GM12878 (cell line): ENCODE results near the gene PSRC1. TPM values are rescaled to one million over a fixed set of nuclear protein-coding genes. Genes with fewer than 3 reads are reported as not detected.

Experiments used
- ATAC-seq: fragments of 200-7000 bp; cut with Tn5 transposase; 3 replicates; pipeline ENCODE4 v1.9.1; 2020; ENCODE audit warnings: mild to moderate bottlenecking, moderate library complexity
- BruUV-seq: library from RNA; stranded (reverse); fragments of 400-500 nt; replicated peaks from 2 replicates; lab custom pipeline; 2021; lab: Mats Ljungman, UMichigan
- CTCF ChIA-PET: fragments of 300-600 bp; sonication (Branson Sonifier 250); formaldehyde crosslinking; extraction: SDS; loops from one replicate; lab custom pipeline; 2021; ENCODE audit warnings: inconsistent platforms; lab: Yijun Ruan, JAX
- POLR2A ChIA-PET: fragments of 350-600 bp; formaldehyde crosslinking; extraction: SDS; loops from one replicate; lab custom pipeline; 2021; ENCODE audit warnings: inconsistent platforms; lab: Charles Lee
- RAD21 ChIA-PET: fragments of 300-600 bp; sonication (Branson Sonifier 250); formaldehyde crosslinking; loops from one replicate; lab custom pipeline; 2023; ENCODE audit warnings: antibody characterized with exemption; ENCODE audit not compliant: unreplicated experiment; lab: Charles Lee
- SMC1A ChIA-PET: fragments of 300-600 bp; sonication (Branson Sonifier 250); formaldehyde crosslinking; loops from one replicate; lab custom pipeline; 2023; ENCODE audit not compliant: unreplicated experiment, uncharacterized antibody; lab: Charles Lee
- DNase-seq: peaks from one replicate; pipeline ENCODE4 v3.0.0-alpha.2; 2011; ENCODE audit warnings: low read depth, low spot score
- FAIRE-seq: peaks from 3 replicates; lab custom pipeline; 2011; peaks lifted over from hg19 to GRCh38; lab: Jason Lieb, UNC
- H2AFZ ChIP-seq: 2 replicates; pipeline ENCODE4 v1.6.0; 2011; ENCODE audit warnings: low read depth, low read length, control low read depth; ENCODE audit not compliant: control insufficient read depth
- H3K27ac ChIP-seq: 2 replicates; pipeline ENCODE4 v1.5.1; 2011; ENCODE audit warnings: control low read depth; ENCODE audit not compliant: control insufficient read depth, insufficient read depth
- H3K27me3 ChIP-seq, 2 experiments: replicated peaks in 1 of 2; 2 replicates each; pipeline versions ENCODE4 v1.6.0 to v1.6.1; 2011; ENCODE audit warnings: low read length in 1 of 2; ENCODE audit not compliant: control insufficient read depth in 2 of 2, insufficient read depth in 2 of 2
- H3K36me3 ChIP-seq, 2 experiments: 2 replicates each; pipeline ENCODE4 v1.5.1; 2011; ENCODE audit warnings: low read length in 1 of 2; ENCODE audit not compliant: control insufficient read depth in 2 of 2, insufficient read depth in 2 of 2
- H3K4me1 ChIP-seq: 2 replicates; pipeline ENCODE4 v1.6.1; 2011; ENCODE audit warnings: mild to moderate bottlenecking, low read length, moderate library complexity, mixed read lengths; ENCODE audit not compliant: control insufficient read depth, insufficient read depth
- H3K4me2 ChIP-seq: 2 replicates; pipeline ENCODE4 v1.6.0; 2011; ENCODE audit warnings: control low read depth; ENCODE audit not compliant: control insufficient read depth, insufficient read depth
- H3K4me3 ChIP-seq: fragments of 200-600 bp; sonication (generic); 2 replicates; pipeline ENCODE4 v1.5.1; 2016
- H3K79me2 ChIP-seq: 2 replicates; pipeline ENCODE4 v1.6.0; 2011; ENCODE audit warnings: low read length; ENCODE audit not compliant: control insufficient read depth, insufficient read depth
- H3K9ac ChIP-seq: 2 replicates; pipeline ENCODE4 v1.8.0; 2011; ENCODE audit warnings: low read length, control low read depth, mixed read lengths; ENCODE audit not compliant: control insufficient read depth, insufficient read depth
- H3K9me3 ChIP-seq: replicated peaks from 3 replicates; pipeline ENCODE4 v1.5.1; 2011; ENCODE audit warnings: mild to moderate bottlenecking, low read length; ENCODE audit not compliant: control insufficient read depth, insufficient read depth
- H4K20me1 ChIP-seq: 2 replicates; pipeline ENCODE4 v1.6.0; 2011; ENCODE audit not compliant: control insufficient read depth, insufficient read depth
- BCL3 ChIP-seq: IDR thresholded peaks from 2 replicates; pipeline ENCODE4 v1.6.1; 2011; ENCODE audit warnings: borderline replicate concordance, low read depth, mild to moderate bottlenecking, moderate library complexity, low read length; ENCODE audit not compliant: insufficient read depth, poor library complexity, severe bottlenecking
- CREB1 ChIP-seq: IDR thresholded peaks from 2 replicates; pipeline ENCODE4 v1.6.1; 2012; ENCODE audit warnings: low read depth, mild to moderate bottlenecking, inconsistent platforms
- CTCF ChIP-seq, 3 experiments: IDR thresholded peaks in 2 of 3; conservative IDR thresholded peaks in 1 of 3; 2 replicates each; pipeline ENCODE4 v1.5.1; 2011; ENCODE audit warnings: low read depth in 3 of 3, low read length in 3 of 3, mild to moderate bottlenecking in 3 of 3, control low read depth in 2 of 3, moderate library complexity in 2 of 3, inconsistent platforms in 1 of 3, mixed read lengths in 1 of 3; ENCODE audit not compliant: control insufficient read depth in 2 of 3, insufficient read depth in 1 of 3; ENCODE audit errors: extremely low read depth in 1 of 3
- FOS ChIP-seq: IDR thresholded peaks from 3 replicates; pipeline ENCODE4 v1.6.1; 2011; ENCODE audit warnings: borderline replicate concordance; ENCODE audit not compliant: insufficient read length; ENCODE audit errors: extremely low read depth
- IRF3 ChIP-seq: fragments of 450-650 bp; IDR thresholded peaks from 2 replicates; pipeline ENCODE4 v1.6.1; 2014; ENCODE audit warnings: mild to moderate bottlenecking
- NR2C2 ChIP-seq: IDR thresholded peaks from 2 replicates; pipeline ENCODE4 v1.6.1; 2011; ENCODE audit warnings: borderline replicate concordance, low read depth; ENCODE audit not compliant: control insufficient read depth, insufficient read length
- POU2F2 ChIP-seq: IDR thresholded peaks from 3 replicates; pipeline ENCODE4 v1.6.1; 2011; ENCODE audit warnings: low read depth, mild to moderate bottlenecking, low read length, borderline replicate concordance
- SIX5 ChIP-seq: IDR thresholded peaks from 2 replicates; pipeline ENCODE4 v1.6.1; 2011; ENCODE audit warnings: mild to moderate bottlenecking, low read depth, low read length, moderate library complexity; ENCODE audit not compliant: severe bottlenecking
- TCF12 ChIP-seq: IDR thresholded peaks from 2 replicates; pipeline ENCODE4 v1.6.1; 2011; ENCODE audit warnings: low read depth, mild to moderate bottlenecking, low read length
- ZSCAN29 ChIP-seq: fragments of 450-650 bp; IDR thresholded peaks from 2 replicates; pipeline ENCODE4 v1.6.1; 2017; ENCODE audit warnings: mild to moderate bottlenecking, moderate library complexity
- WGBS: methylation state at CpG from one replicate; pipeline ENCODE4 v1.1.6; 2016; ENCODE audit warnings: low lambda C conversion rate; ENCODE audit not compliant: insufficient replicate concordance, insufficient coverage; ENCODE audit errors: missing lambda C conversion rate; 5-methylcytosine and 5-hydroxymethylcytosine counted together
- in situ Hi-C: fragments of 300-500 bp; cut with MboI; formaldehyde crosslinking; loops from 9 replicates; pipeline ENCODE4 v1.14.3; 2018; ENCODE audit warnings: mixed read lengths
- intact Hi-C: fragments of 100-400 bp; cut with micrococcal nuclease; formaldehyde crosslinking; loops from one replicate; pipeline ENCODE4 v1.14.2; 2022; ENCODE audit not compliant: unreplicated experiment
- polyA plus RNA-seq, 11 experiments: library from polyadenylated mRNA; depleted of rRNA in 4 of 11; unstranded in 6 of 11; stranded (reverse) in 5 of 11; fragments of >200 nt; fragmentation: Nextera tagmentation in 4 of 11; fragmentation: Illumina TruSeq in 1 of 11; extraction: Ambion mirVana in 4 of 11; extraction: Trizol in 1 of 11; gene quantifications; 1 replicate in 1 of 11; 2 replicates in 10 of 11; pipeline versions ENCODE4 v1.2.1 to v1.2.3, GENCODE V29; 2011 to 2016; ENCODE audit warnings: inconsistent platforms in 2 of 11, missing spikeins in 2 of 11, low read depth in 1 of 11
- total RNA-seq, 4 experiments: library from RNA; depleted of rRNA in 3 of 4; stranded (reverse); fragments of >200 nt in 3 of 4; fragmentation: Illumina TruSeq in 1 of 4; extraction: Trizol in 1 of 4; gene quantifications; 2 replicates each; pipeline versions ENCODE4 v1.2.1 to v1.2.3, GENCODE V29; 2013 to 2021
- TF ChIP-seq, protein P1 (sequence below): IDR thresholded peaks from 2 replicates; pipeline ENCODE4 v1.6.1; 2012; ENCODE audit warnings: mild to moderate bottlenecking, low read depth, low read length
- TF ChIP-seq, protein P2 (sequence below): fragments of 450-650 bp; IDR thresholded peaks from 2 replicates; pipeline ENCODE4 v1.6.1; 2017; ENCODE audit warnings: mild to moderate bottlenecking, low read depth, inconsistent platforms; ENCODE audit not compliant: poor library complexity, severe bottlenecking

PSRC1 gene
- total and polyA plus RNA-seq, 10 of the 15 experiments (the other 5 are each of a cell fraction or from before 2014, with no cell fraction given): 1.2 to 11.8 (median 4.9) TPM

GRCh38 chr1:109306832-109307273, 23.9 kb upstream of the PSRC1 start, which contains the start of gene MYBPHL:
TSS of gene MYBPHL (minus strand) at chr1:109307011. CDS start at chr1:109306991, 20 bp downstream.
- no peak for FAIRE-seq
- Histone ChIP-seq H3K27me3 (no peaks in the 10 kb centered on the region; a peak in 3 of 4 replicates), H3K9me3 (no peaks in the 10 kb centered on the region), H2AFZ (no peak within 1 kb of the TSS; the same call in 1 of the 2 replicates), H3K4me2 (no peak within 1 kb of the TSS), H3K9ac (no peak within 1 kb of the TSS), H3K4me1 (no peaks in the 10 kb centered on the region), H3K36me3 (no peaks in the 10 kb centered on the region), H3K4me3 (no peak within 1 kb of the TSS), H4K20me1 (no peaks in the 10 kb centered on the region), H3K79me2 (no peaks in the 10 kb centered on the region), H3K27ac (no peak within 1 kb of the TSS)
- in situ Hi-C loops: no loop called here
- ChIA-PET CTCF (interaction anchor here (1.5 to 1.6 kb wide), 2 partner anchors 11 to 93 kb away, joined by 5 to 7 read pairs; no protein-coding TSS in a partner anchor), SMC1A (interaction anchor here (1.2 to 2.3 kb wide), 4 partner anchors 11 to 91 kb away, joined by 3 to 9 read pairs (median 4); partner anchors contain the start of gene SORT1), RAD21 (interaction anchor here (1.6 kb wide), 1 partner anchor 172 kb away, joined by 3 read pairs; no protein-coding TSS in a partner anchor), POLR2A (interaction anchor here (0.5 to 1.3 kb wide), 3 partner anchors 10 to 204 kb away, joined by 3 to 4 read pairs (median 3); no protein-coding TSS in a partner anchor)
- ATAC-seq: no peak
- intact Hi-C loops: no loop called here
- DNase-seq: no peak
- 40% methylated on average over 7 of the region's 7 CpGs for WGBS
- no TSS peak for BruUV-seq
- TF ChIP-seq TCF12 (no peak), POU2F2 (no peak), SIX5 (no peak), ZSCAN29 (no peak), NR2C2 (no peak), FOS (no peak), IRF3 (no peak), BCL3 (no peak), CTCF (IDR thresholded peaks at IDR 0.05 in 2 of 3, conservative IDR thresholded peaks at IDR 0.05 in 1 of 3; ENCODE audit: control insufficient read depth in 2 of 3, extremely low read depth in 1 of 3, insufficient read depth in 1 of 3, low read depth in 3 of 3, low read length in 3 of 3) (no peak), CREB1 (no peak)
- TF ChIP-seq, protein P1, sequence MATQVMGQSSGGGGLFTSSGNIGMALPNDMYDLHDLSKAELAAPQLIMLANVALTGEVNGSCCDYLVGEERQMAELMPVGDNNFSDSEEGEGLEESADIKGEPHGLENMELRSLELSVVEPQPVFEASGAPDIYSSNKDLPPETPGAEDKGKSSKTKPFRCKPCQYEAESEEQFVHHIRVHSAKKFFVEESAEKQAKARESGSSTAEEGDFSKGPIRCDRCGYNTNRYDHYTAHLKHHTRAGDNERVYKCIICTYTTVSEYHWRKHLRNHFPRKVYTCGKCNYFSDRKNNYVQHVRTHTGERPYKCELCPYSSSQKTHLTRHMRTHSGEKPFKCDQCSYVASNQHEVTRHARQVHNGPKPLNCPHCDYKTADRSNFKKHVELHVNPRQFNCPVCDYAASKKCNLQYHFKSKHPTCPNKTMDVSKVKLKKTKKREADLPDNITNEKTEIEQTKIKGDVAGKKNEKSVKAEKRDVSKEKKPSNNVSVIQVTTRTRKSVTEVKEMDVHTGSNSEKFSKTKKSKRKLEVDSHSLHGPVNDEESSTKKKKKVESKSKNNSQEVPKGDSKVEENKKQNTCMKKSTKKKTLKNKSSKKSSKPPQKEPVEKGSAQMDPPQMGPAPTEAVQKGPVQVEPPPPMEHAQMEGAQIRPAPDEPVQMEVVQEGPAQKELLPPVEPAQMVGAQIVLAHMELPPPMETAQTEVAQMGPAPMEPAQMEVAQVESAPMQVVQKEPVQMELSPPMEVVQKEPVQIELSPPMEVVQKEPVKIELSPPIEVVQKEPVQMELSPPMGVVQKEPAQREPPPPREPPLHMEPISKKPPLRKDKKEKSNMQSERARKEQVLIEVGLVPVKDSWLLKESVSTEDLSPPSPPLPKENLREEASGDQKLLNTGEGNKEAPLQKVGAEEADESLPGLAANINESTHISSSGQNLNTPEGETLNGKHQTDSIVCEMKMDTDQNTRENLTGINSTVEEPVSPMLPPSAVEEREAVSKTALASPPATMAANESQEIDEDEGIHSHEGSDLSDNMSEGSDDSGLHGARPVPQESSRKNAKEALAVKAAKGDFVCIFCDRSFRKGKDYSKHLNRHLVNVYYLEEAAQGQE: no peak
- TF ChIP-seq, protein P2, sequence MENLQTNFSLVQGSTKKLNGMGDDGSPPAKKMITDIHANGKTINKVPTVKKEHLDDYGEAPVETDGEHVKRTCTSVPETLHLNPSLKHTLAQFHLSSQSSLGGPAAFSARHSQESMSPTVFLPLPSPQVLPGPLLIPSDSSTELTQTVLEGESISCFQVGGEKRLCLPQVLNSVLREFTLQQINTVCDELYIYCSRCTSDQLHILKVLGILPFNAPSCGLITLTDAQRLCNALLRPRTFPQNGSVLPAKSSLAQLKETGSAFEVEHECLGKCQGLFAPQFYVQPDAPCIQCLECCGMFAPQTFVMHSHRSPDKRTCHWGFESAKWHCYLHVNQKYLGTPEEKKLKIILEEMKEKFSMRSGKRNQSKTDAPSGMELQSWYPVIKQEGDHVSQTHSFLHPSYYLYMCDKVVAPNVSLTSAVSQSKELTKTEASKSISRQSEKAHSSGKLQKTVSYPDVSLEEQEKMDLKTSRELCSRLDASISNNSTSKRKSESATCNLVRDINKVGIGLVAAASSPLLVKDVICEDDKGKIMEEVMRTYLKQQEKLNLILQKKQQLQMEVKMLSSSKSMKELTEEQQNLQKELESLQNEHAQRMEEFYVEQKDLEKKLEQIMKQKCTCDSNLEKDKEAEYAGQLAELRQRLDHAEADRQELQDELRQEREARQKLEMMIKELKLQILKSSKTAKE: no peak
